HFF-Myc (cell line): Measurements from ENCODE around the gene NSD1.
A peak's percentile ranks its signal among the peaks of the same experiment; 100 is the strongest.

ENCODE experiments used
- DNase-seq: peaks from one replicate; pipeline ENCODE4 v3.0.0-alpha.2; 2011; ENCODE audit warnings: low read depth; ENCODE audit errors: extremely low read depth
- H3K4me3 ChIP-seq: replicated peaks from 2 replicates; pipeline ENCODE4 v1.5.1; 2011; ENCODE audit warnings: low read depth, mild to moderate bottlenecking, control low read depth, low read length
- CTCF ChIP-seq: IDR thresholded peaks from 2 replicates; pipeline ENCODE4 v1.5.1; 2012; ENCODE audit warnings: mild to moderate bottlenecking, low read depth, low read length, control low read depth; ENCODE audit errors: missing control alignments

NSD1 gene

GRCh38 chr5:177311723-177312648 is 178.4 kb downstream of the NSD1 start, which contains the start of gene MXD3:
Gene MXD3, minus strand, starts transcription at chr5:177311898. Its CDS starts 68 bp downstream, at chr5:177311830.
- peak; percentile 80 for DNase-seq
- H3K4me3 ChIP-seq: peak within 1 kb of the TSS; percentile 65
- no peak for TF ChIP-seq CTCF

GRCh38 chr5:177312649-177313181 is 179.1 kb downstream of the NSD1 start:
- no peak for DNase-seq
- H3K4me3 ChIP-seq: peak overlapping the region; percentile 65
- no peak for TF ChIP-seq CTCF

- no peak for TF ChIP-seq CTCF
- no peak for DNase-seq
- H3K4me3 ChIP-seq: no peak overlapping the region
Observed at GRCh38 chr5:177313561-177314259, 180.1 kb downstream of the NSD1 start.

- H3K4me3 ChIP-seq: no peak overlapping the region
- no peak for TF ChIP-seq CTCF
- DNase-seq: no peak
Observed at GRCh38 chr5:177314376-177315342, 181.1 kb downstream of the NSD1 start.

GRCh38 chr5:177315411-177315810 is 181.8 kb downstream of the NSD1 start:
- no peak for TF ChIP-seq CTCF
- no peak for DNase-seq
- no peak overlapping the region for H3K4me3 ChIP-seq

GRCh38 chr5:177316005-177316404 is 182.4 kb downstream of the NSD1 start:
- TF ChIP-seq CTCF: no peak
- no peak for DNase-seq
- no peak overlapping the region for H3K4me3 ChIP-seq
